ENCODE data around the gene STKLD1.
A peak's percentile ranks its signal among the peaks of the same experiment; 100 is the strongest.

The STKLD1 gene

GRCh38 chr9:133420392-133420827 lies 44.2 kb downstream of the STKLD1 start:
- no peak for DNase-seq

GRCh38 chr9:133421615-133422542 lies 45.7 kb downstream of the STKLD1 start, which contains the start of gene ADAMTS13:
ADAMTS13 (plus strand) TSS chr9:133422367; CDS start chr9:133422444, 77 bp downstream.
- DNase-seq, result peak; percentile 37

GRCh38 chr9:133423216-133423615 lies 47.0 kb downstream of the STKLD1 start:
- DNase-seq, result no peak

GRCh38 chr9:133424187-133424586 lies 48.0 kb downstream of the STKLD1 start:
- DNase-seq, result no peak

- no peak for DNase-seq
Measured at GRCh38 chr9:133425049-133425632, 49.0 kb downstream of the STKLD1 start.

GRCh38 chr9:133426011-133426410 lies 49.8 kb downstream of the STKLD1 start:
- DNase-seq, result no peak

- no peak for DNase-seq
Measured at GRCh38 chr9:133427658-133428348, 51.6 kb downstream of the STKLD1 start.

- DNase-seq, result no peak
Measured at GRCh38 chr9:133428617-133429101, 52.5 kb downstream of the STKLD1 start.

GRCh38 chr9:133429214-133429613 lies 53.0 kb downstream of the STKLD1 start:
- DNase-seq, result no peak

GRCh38 chr9:133429641-133430161 lies 53.5 kb downstream of the STKLD1 start:
- peak; percentile 28 to 37 for DNase-seq

- no peak for DNase-seq
Measured at GRCh38 chr9:133430244-133430643, 54.1 kb downstream of the STKLD1 start.

- DNase-seq, result no peak
Measured at GRCh38 chr9:133433351-133433843, 57.2 kb downstream of the STKLD1 start.

GRCh38 chr9:133436681-133437080 lies 60.5 kb downstream of the STKLD1 start:
- DNase-seq, result no peak

GRCh38 chr9:133437753-133438531 lies 61.8 kb downstream of the STKLD1 start:
- no peak for DNase-seq

- DNase-seq, result no peak
Measured at GRCh38 chr9:133439337-133439736, 63.2 kb downstream of the STKLD1 start.

- DNase-seq, result no peak
Measured at GRCh38 chr9:133440874-133441273, 64.7 kb downstream of the STKLD1 start.

- no peak for DNase-seq
Measured at GRCh38 chr9:133441571-133441970, 65.4 kb downstream of the STKLD1 start.

GRCh38 chr9:133443248-133443647 lies 67.1 kb downstream of the STKLD1 start:
- no peak for DNase-seq

- DNase-seq, result no peak
Measured at GRCh38 chr9:133443982-133444381, 67.8 kb downstream of the STKLD1 start.

- no peak for DNase-seq
Measured at GRCh38 chr9:133445293-133445969, 69.3 kb downstream of the STKLD1 start.

- DNase-seq, result no peak
Measured at GRCh38 chr9:133448487-133448972, 72.4 kb downstream of the STKLD1 start.
